ENCODE measurements around the gene NAGPA.

The NAGPA gene

DNA sequence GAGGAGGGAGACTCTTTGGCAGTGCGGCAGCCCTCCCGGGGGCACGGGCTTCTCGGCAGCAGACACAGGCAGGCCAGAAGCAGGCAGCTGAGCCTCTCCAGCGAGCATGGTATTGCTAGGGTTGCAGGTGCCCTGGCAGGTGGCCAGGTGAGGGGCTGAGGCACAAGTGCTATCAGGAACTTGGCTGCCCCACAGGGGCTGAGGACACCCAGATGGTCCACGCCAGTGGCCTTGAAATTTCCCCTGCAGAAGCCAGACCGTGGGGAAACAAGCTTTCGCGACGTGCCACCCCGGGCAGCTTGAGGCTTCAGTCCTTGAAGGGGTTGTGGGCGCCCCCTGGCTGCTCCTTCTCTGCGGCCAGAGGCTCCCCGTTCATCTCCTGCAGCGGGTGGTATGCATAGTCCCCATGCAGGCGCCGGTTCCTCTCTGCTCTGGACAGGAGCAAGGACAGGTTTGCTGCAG lies 8.5 kb downstream of the NAGPA start:
- Mint-ChIP-seq H3K27ac (no peak overlapping the region), H3K9me3 (ENCODE audit: low read depth) (no peaks in the 10 kb centered on the region), H3K27me3 (no peaks in the 10 kb centered on the region), H3K4me1 (ENCODE audit: low read depth) (no peaks in the 10 kb centered on the region), H3K4me3 (no peak overlapping the region), H3K36me3 (no peaks in the 10 kb centered on the region)

DNA sequence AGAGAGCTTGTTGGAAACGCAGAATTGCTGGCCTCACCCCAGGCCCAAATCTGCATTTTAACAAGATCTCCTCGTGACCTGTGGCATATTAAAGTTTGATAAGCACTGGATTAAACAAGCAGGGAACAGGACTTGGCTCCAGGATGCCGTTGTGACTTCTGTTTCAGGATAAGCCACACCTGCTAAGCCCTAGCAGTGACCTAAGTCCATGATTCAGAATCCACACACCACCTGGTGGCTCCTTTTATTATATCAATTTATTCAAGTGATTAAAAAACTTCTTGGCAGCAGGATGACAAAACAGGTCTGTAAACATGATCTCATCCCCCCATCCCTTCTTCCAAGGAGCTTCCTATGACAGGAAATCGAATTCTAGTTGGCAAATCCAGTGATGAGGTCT lies 9.1 kb downstream of the NAGPA start:
- H3K4me3 Mint-ChIP-seq, result no peak overlapping the region
- H3K27me3 Mint-ChIP-seq, result peaks cover 2% of the 10 kb centered on the region
- no peaks in the 10 kb centered on the region for H3K36me3 Mint-ChIP-seq
- no peaks in the 10 kb centered on the region for H3K4me1 Mint-ChIP-seq (ENCODE audit: low read depth)
- no peak overlapping the region for H3K27ac Mint-ChIP-seq
- no peaks in the 10 kb centered on the region for H3K9me3 Mint-ChIP-seq (ENCODE audit: low read depth)

DNA sequence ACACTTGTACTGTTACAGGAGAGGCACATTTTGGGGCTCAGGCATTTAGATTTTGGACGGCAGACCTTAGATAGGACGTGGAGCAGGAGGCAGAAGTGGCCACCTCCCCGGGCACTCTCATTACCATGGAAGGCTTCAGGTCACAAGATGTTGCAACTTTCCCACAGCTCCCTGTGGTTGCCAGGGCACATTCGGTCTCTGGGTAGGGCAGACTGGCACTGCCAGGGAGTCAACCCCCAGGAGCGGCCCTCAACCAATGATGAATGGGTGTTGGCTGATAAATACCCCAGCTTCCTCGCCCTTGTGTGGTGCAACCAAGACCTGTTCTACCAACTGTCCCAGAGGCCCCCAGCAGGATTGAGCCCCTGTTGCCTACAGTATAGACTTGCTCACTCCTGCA lies 11.2 kb downstream of the NAGPA start:
- Mint-ChIP-seq H3K27ac (no peak overlapping the region), H3K36me3 (no peaks in the 10 kb centered on the region), H3K9me3 (ENCODE audit: low read depth) (no peaks in the 10 kb centered on the region), H3K4me3 (no peak overlapping the region), H3K27me3 (peaks cover 2% of the 10 kb centered on the region), H3K4me1 (ENCODE audit: low read depth) (no peaks in the 10 kb centered on the region)

DNA sequence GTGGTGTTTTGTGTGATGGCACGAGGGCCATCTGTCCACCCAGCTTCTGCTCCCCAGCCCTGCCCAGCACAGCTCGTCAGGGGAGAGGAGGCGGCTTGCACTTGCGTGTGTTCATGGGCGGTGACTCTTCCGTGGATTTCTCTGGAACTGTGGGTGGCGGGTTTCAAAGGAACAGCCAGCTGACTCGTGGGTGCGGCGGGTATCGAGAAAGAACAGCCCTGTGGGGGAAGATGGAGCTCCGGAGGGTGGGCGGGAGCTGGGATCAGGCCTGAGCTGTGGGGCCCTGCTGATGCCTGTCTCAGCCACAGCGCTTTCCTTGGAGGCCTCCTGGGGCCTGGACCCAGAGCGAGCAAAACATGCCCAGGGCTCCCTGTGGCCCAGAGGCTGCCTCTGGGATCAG lies 13.2 kb downstream of the NAGPA start:
- H3K9me3 Mint-ChIP-seq (ENCODE audit: low read depth), result no peaks in the 10 kb centered on the region
- H3K36me3 Mint-ChIP-seq, result no peaks in the 10 kb centered on the region
- no peak overlapping the region for H3K4me3 Mint-ChIP-seq
- H3K4me1 Mint-ChIP-seq (ENCODE audit: low read depth), result no peaks in the 10 kb centered on the region
- no peak overlapping the region for H3K27ac Mint-ChIP-seq
- peaks cover 2% of the 10 kb centered on the region for H3K27me3 Mint-ChIP-seq

DNA sequence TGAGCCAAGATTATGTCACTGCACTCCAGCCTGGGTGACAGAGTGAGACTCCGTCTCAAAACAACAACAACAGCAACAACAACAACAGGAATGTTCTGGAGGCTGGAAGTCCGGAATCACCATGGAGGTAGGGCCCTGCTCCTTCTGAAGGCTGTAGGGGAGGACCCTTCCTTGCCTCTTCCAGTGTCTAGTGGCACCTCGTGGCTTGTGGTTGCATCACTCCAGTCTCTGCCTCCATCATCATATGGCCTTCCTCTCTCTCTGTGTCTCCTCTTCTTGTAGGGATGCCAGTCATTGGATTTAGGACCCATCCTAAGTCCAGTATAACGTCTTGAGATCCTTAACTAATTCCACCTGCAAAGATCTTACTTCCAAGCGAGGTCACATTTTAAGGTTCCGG lies 14.0 kb downstream of the NAGPA start:
- Mint-ChIP-seq H3K36me3 (no peaks in the 10 kb centered on the region), H3K9me3 (ENCODE audit: low read depth) (no peaks in the 10 kb centered on the region), H3K4me1 (ENCODE audit: low read depth) (no peaks in the 10 kb centered on the region), H3K27me3 (peaks cover 2% of the 10 kb centered on the region), H3K4me3 (no peak overlapping the region), H3K27ac (no peak overlapping the region)

DNA sequence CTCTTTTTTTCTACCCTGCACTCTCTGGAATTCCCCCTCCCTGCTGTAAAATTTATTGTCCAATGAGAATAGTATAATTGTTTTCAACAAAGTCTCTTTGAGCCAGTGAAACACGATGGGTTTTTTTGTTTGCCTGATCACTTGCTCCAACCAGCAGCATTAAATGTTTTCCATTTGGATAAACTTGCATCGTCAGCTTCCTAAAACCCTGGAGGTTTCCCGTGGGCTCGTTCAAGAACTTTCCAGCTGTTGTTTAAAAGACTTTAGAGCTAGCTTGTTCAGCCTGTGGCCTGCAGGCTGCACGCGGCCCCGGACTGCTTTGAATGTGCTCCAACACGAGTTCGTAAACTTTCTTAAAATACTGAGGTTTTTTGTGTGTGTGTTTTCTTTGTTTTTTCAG lies 14.9 kb downstream of the NAGPA start:
- no peaks in the 10 kb centered on the region for H3K9me3 Mint-ChIP-seq (ENCODE audit: low read depth)

DNA sequence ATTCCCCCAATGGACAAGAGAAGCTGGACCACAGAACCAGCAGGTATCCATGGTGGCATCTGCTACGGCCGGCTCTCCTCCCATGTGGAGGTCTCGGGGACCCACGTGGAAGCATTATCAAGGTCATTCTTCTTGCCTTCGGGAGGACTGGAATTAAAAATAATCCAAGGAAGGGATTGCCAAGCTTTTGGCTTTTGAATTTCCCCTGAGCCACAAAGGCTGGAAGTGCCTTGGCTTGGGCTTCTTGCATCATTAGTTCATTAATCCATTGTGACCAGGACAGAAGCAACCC lies 16.1 kb downstream of the NAGPA start:
- Mint-ChIP-seq H3K4me1 (ENCODE audit: low read depth) (no peaks in the 10 kb centered on the region), H3K9me3 (ENCODE audit: low read depth) (no peaks in the 10 kb centered on the region), H3K36me3 (no peaks in the 10 kb centered on the region), H3K4me3 (no peak overlapping the region), H3K27ac (no peak overlapping the region), H3K27me3 (peaks cover 2% of the 10 kb centered on the region)

More for the DNA sequence above, 14.9 kb downstream of the NAGPA start:
- peaks cover 2% of the 10 kb centered on the region for H3K27me3 Mint-ChIP-seq
- no peak overlapping the region for H3K4me3 Mint-ChIP-seq
- no peak overlapping the region for H3K27ac Mint-ChIP-seq
- H3K4me1 Mint-ChIP-seq (ENCODE audit: low read depth), result no peaks in the 10 kb centered on the region
- H3K36me3 Mint-ChIP-seq, result no peaks in the 10 kb centered on the region

DNA sequence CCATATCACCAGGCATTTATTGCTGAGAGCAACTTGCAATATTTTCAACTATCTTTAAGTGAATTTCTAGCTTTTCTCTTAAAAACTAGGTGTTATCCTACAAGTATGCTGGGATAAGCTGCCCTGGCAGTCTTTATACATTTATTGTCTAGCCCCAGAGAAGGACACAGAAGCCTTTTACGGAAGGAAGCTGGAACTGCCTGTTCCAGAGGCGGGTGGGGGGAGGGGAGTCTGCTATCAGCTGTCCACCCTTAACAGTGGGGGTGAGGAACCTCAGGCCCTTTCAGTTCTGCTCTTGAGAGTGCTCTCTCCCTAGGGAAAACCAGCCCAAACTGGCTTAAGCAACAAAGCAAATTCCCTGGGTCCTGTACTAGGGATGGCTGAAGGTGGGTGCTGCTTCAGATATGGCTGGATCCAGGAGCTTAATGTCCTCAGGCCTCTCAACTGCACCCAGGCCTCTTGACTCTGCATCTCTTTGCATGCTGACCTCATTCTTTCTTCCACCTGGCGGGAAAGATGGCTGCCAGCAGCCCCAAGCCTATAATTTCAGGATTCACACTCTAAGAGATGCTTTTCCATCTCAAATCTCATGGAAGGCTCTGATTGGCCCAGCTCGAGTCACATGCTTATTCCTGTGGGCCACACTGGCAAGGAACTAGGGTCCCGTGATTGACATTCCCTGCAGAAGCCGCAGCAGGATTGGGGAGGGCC lies 16.6 kb downstream of the NAGPA start:
- peaks cover 2% of the 10 kb centered on the region for H3K27me3 Mint-ChIP-seq
- no peak overlapping the region for H3K4me3 Mint-ChIP-seq
- H3K36me3 Mint-ChIP-seq, result no peaks in the 10 kb centered on the region
- H3K27ac Mint-ChIP-seq, result no peak overlapping the region
- H3K4me1 Mint-ChIP-seq (ENCODE audit: low read depth), result no peaks in the 10 kb centered on the region
- no peaks in the 10 kb centered on the region for H3K9me3 Mint-ChIP-seq (ENCODE audit: low read depth)

DNA sequence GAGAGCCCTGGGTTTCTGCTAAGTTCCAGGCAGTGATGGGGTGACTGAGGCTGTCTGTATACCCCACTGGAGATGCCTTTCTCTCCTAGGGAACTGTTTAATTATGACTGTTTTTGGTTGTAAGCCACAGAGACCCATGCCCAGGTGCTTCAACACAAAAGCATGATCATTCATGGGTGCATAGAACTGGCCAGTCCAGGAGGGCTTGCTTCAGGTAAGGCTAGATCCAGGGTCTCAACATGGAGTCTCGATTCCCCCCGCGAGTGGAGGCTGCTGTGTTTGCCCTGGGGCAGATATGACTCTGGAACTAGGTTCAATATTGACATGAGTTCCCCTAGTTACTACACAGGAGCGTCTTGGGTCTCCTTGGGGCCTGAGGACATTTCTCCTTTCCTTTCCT lies 17.8 kb downstream of the NAGPA start:
- Mint-ChIP-seq H3K36me3 (no peaks in the 10 kb centered on the region), H3K4me1 (ENCODE audit: low read depth) (no peaks in the 10 kb centered on the region), H3K9me3 (ENCODE audit: low read depth) (no peaks in the 10 kb centered on the region)

DNA sequence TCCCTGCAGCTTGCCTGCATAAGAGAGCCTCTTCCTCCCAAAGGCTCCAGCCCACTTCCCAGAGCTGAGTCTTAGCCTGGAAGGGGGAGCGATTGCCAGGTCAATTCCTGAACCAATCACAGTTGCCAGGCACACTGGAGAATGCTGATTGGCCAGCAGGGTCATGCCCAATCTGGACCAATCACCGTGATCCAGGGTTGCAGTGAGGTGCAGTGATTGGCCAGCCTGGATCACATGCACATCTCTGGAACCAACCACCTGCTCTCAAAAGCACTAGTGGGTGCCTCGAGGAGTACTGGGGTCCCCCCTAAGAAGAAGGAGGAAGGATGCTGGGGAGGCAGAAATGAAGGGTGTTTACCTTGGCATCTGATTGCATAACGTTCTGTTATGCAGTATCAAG lies 18.4 kb downstream of the NAGPA start:
- no peaks in the 10 kb centered on the region for H3K9me3 Mint-ChIP-seq (ENCODE audit: low read depth)
- H3K4me3 Mint-ChIP-seq, result no peak overlapping the region
- no peak overlapping the region for H3K27ac Mint-ChIP-seq
- H3K27me3 Mint-ChIP-seq, result peaks cover 2% of the 10 kb centered on the region
- H3K4me1 Mint-ChIP-seq (ENCODE audit: low read depth), result no peaks in the 10 kb centered on the region
- H3K36me3 Mint-ChIP-seq, result no peaks in the 10 kb centered on the region

More for the DNA sequence above, 17.8 kb downstream of the NAGPA start:
- H3K4me3 Mint-ChIP-seq, result no peak overlapping the region
- H3K27me3 Mint-ChIP-seq, result peaks cover 2% of the 10 kb centered on the region
- no peak overlapping the region for H3K27ac Mint-ChIP-seq

DNA sequence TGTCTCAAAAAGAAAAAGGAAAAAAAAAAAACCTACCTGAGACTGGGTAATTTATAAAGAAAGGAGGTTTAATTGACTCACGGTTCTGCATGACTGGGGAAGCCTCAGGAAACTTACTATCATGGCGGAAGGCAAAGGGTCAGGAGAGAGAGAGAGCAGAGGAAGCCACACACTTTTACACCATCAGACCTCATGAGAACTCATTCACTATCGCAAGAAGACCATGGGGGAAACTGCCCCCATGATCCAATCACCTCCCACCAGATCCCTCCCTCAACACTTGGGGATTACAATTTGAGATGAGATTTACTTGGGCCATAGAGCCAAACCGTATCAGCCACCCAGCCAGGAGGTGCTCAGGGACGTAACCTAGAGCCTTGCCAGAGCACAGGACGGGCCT lies 20.8 kb downstream of the NAGPA start:
- no peak overlapping the region for H3K4me3 Mint-ChIP-seq
- no peak overlapping the region for H3K27ac Mint-ChIP-seq
- no peaks in the 10 kb centered on the region for H3K36me3 Mint-ChIP-seq
- H3K27me3 Mint-ChIP-seq, result peaks cover 6% of the 10 kb centered on the region
- H3K4me1 Mint-ChIP-seq (ENCODE audit: low read depth), result no peaks in the 10 kb centered on the region
- H3K9me3 Mint-ChIP-seq (ENCODE audit: low read depth), result no peaks in the 10 kb centered on the region

DNA sequence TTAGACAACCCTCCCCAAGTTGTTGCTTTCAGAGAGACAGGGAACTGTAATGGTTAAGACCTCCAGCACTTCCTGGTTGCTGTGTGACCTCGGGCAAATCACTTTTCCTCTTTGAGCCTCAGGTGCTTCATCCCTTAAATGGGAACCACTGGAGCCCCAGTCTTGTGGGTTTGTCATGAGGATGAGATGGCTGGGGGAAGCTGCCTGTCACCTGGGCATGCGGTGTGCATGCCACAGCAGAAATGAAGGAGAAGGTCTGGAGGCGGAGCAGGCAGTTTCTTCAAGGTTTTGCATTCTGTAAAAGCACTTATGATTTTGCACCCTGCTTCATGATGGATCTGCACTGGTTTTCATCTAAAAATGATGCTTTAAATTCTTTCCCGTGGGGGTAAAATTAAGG lies 22.1 kb downstream of the NAGPA start:
- Mint-ChIP-seq H3K27me3 (peaks cover 6% of the 10 kb centered on the region), H3K4me3 (no peak overlapping the region), H3K36me3 (no peaks in the 10 kb centered on the region), H3K27ac (no peak overlapping the region), H3K9me3 (ENCODE audit: low read depth) (no peaks in the 10 kb centered on the region), H3K4me1 (ENCODE audit: low read depth) (no peaks in the 10 kb centered on the region)

DNA sequence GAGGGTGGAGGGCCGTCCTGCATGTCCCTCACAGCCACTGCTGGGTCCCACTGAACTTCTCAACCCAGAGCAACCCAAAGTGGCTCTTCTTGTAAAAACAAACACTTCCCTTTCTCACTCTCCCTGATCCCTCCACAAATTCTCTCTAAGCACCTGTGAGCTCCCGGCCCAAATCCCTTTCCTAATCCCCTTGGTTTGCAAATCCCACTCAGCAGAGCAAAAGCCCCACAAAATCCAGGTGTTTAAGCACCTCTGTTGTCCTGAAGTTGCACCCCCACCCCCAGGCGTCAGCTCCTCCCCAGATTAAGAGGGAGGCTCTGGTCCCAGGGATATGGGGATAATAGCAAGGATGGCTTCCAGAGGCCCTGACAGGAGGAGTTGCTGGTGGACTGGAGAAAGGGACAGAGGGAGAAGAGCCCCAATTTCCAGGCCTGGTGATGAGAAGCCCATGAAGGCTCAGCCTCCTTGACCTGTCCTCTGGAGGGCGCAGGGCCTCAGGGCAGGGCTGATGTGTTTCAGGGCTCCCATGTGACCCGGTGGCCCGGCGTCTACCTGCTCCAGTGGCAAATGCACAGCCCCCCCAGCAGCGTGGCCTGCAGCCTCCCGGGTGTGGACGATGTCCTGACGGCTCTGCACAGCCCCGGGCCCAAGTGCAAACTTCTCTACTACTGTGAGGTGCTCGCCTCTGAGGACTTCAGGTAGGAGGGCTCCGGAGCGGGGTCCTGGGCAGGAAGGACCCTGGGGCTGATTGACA lies 23.0 kb downstream of the NAGPA start:
- Mint-ChIP-seq H3K4me1 (ENCODE audit: low read depth) (no peaks in the 10 kb centered on the region), H3K27ac (no peak overlapping the region), H3K27me3 (peaks cover 6% of the 10 kb centered on the region), H3K4me3 (no peak overlapping the region), H3K36me3 (no peaks in the 10 kb centered on the region), H3K9me3 (ENCODE audit: low read depth) (no peaks in the 10 kb centered on the region)

DNA sequence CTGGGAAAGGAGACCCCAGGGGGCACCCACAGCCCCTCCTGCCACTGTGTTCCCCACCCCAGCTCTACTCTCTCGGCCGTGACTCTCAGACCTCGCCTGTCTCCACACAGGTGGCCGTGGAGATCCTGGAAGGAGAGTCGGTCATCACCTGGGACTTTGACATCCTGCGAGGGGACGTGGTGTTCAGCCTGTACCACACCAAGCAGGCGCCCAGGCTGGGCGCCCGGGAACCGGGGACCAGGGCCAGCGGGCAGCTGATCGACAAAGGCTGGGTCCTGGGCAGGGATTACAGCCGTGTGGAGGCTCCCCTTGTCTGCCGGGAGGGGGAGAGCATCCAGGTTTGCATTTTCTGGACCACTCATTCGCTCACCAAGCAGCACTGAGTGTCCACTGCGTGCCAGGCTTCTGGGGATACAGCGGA lies 25.4 kb downstream of the NAGPA start:
- Mint-ChIP-seq H3K9me3 (ENCODE audit: low read depth) (no peaks in the 10 kb centered on the region), H3K27ac (no peak overlapping the region), H3K36me3 (no peaks in the 10 kb centered on the region), H3K27me3 (peaks cover 6% of the 10 kb centered on the region), H3K4me3 (no peak overlapping the region), H3K4me1 (ENCODE audit: low read depth) (no peaks in the 10 kb centered on the region)

DNA sequence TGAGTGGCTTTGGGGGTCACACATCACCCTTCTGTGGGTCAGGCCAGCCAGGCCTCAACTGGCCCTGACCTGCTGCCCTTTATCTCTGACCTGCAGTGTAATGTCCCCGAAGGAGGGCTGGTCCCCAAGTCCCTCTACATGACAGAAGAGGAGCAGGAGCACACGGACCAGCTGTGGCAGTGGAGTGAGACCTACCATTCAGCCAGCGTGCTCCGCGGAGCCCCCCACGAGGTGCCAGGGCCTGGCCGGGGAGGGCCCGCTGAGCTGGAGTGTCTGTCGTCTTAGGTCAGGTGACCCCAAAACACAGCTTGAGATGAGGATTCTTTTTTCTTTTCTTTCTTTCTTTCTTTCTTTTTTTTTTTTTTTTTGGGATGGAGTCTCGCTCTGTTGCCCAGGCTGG lies 26.5 kb downstream of the NAGPA start:
- peaks cover 6% of the 10 kb centered on the region for H3K27me3 Mint-ChIP-seq
- no peaks in the 10 kb centered on the region for H3K9me3 Mint-ChIP-seq (ENCODE audit: low read depth)
- H3K36me3 Mint-ChIP-seq, result no peaks in the 10 kb centered on the region
- H3K4me1 Mint-ChIP-seq (ENCODE audit: low read depth), result no peaks in the 10 kb centered on the region
- no peak overlapping the region for H3K27ac Mint-ChIP-seq
- H3K4me3 Mint-ChIP-seq, result no peak overlapping the region
